Fibroblast of lung (primary cell): ENCODE data around the gene HIVEP3.

Source experiments
- CTCF ChIP-seq, 2 donors: IDR thresholded peaks in 1 of 2; conservative IDR thresholded peaks in 1 of 2; 1 replicate in 1 of 2; 2 replicates in 1 of 2; pipeline ENCODE4 v1.5.1; 2011 to 2012; ENCODE audit warnings: low read length in 2 of 2, control low read depth in 1 of 2, inconsistent platforms in 1 of 2, low read depth in 1 of 2, mild to moderate bottlenecking in 1 of 2
- EZH2 ChIP-seq: IDR thresholded peaks from 2 replicates; pipeline ENCODE4 v1.5.1; 2012; ENCODE audit warnings: low read length, control low read depth, mild to moderate bottlenecking; ENCODE audit errors: missing control alignments

GRCh38 chr1:41682149-41682548 is 236.6 kb downstream of the HIVEP3 start:
- TF ChIP-seq CTCF (conservative IDR thresholded peaks at IDR 0.05 in 1 of 2, IDR thresholded peaks at IDR 0.05 in 1 of 2; ENCODE audit: low read depth in 1 of 2, low read length in 2 of 2) (no peak), EZH2 (no peak)
